ENCODE measurements around the gene TP63.
"Not testable (repeated sequence)": the region's sequence is repeated elsewhere in the genome, so short reads cannot be mapped to it uniquely, and the experiment has no call there.

TP63 gene

GRCh38 chr3:189655617-189656016, 24.4 kb downstream of the TP63 start:
- TF ChIP-seq CTCF (conservative IDR thresholded peaks at IDR 0.05; ENCODE audit: low read depth, low read length): no peak
- H3K4me3 ChIP-seq (ENCODE audit: low read length): no peak overlapping the region
- DNase-seq (ENCODE audit: low read depth): no peak

GRCh38 chr3:189659571-189659970, 28.4 kb downstream of the TP63 start:
- H3K4me3 ChIP-seq (ENCODE audit: low read length): no peak overlapping the region
- TF ChIP-seq CTCF (conservative IDR thresholded peaks at IDR 0.05; ENCODE audit: low read depth, low read length): no peak
- DNase-seq (ENCODE audit: low read depth): no peak

- TF ChIP-seq CTCF (conservative IDR thresholded peaks at IDR 0.05; ENCODE audit: low read depth, low read length): no peak
- no peak overlapping the region for H3K4me3 ChIP-seq (ENCODE audit: low read length)
- DNase-seq (ENCODE audit: low read depth): peak; percentile 42
These were observed 33.1 kb downstream of the TP63 start for GRCh38 chr3:189664311-189664710.

- not testable (repeated sequence) for DNase-seq (ENCODE audit: low read depth); H3K4me3 ChIP-seq (ENCODE audit: low read length)
These were observed 41.2 kb downstream of the TP63 start for GRCh38 chr3:189672346-189672745.

- no peak overlapping the region for H3K4me3 ChIP-seq (ENCODE audit: low read length)
- DNase-seq (ENCODE audit: low read depth): no peak
- TF ChIP-seq CTCF (conservative IDR thresholded peaks at IDR 0.05; ENCODE audit: low read depth, low read length): no peak
These were observed 42.3 kb downstream of the TP63 start for GRCh38 chr3:189673535-189673934.

GRCh38 chr3:189674249-189674913, 43.2 kb downstream of the TP63 start:
- DNase-seq (ENCODE audit: low read depth): no peak
- no peak overlapping the region for H3K4me3 ChIP-seq (ENCODE audit: low read length)
- no peak for TF ChIP-seq CTCF (conservative IDR thresholded peaks at IDR 0.05; ENCODE audit: low read depth, low read length)

GRCh38 chr3:189677667-189678066, 46.5 kb downstream of the TP63 start:
- no peak for TF ChIP-seq CTCF (conservative IDR thresholded peaks at IDR 0.05; ENCODE audit: low read depth, low read length)
- no peak overlapping the region for H3K4me3 ChIP-seq (ENCODE audit: low read length)
- DNase-seq (ENCODE audit: low read depth): no peak

Measured in retinal pigment epithelial cell (primary cell).